HepG2 (cell line): ENCODE measurements around the gene SRSF3. TPM values are rescaled to one million over a fixed set of nuclear protein-coding genes. Genes with fewer than 3 reads are reported as not detected.

Experiments used
- MIXL1 ChIP-seq: IDR thresholded peaks from 2 replicates; pipeline ENCODE4 v1.6.1; 2016
- MXD4 ChIP-seq: IDR thresholded peaks from 2 replicates; pipeline ENCODE4 v1.6.1; 2016; ENCODE audit warnings: mild to moderate bottlenecking, missing biosample characterization, missing genetic modification reagents
- NKX3-1 ChIP-seq: sonication (generic); formaldehyde crosslinking; IDR thresholded peaks from 2 replicates; pipeline ENCODE4 v1.5.0; 2020; ENCODE audit warnings: missing genetic modification reagents
- ZIK1 ChIP-seq: sonication (generic); formaldehyde crosslinking; IDR thresholded peaks from 2 replicates; pipeline ENCODE4 v1.5.0; 2020; ENCODE audit warnings: mild to moderate bottlenecking, low read depth, missing genetic modification reagents, borderline replicate concordance
- ZNF333 ChIP-seq: sonication (generic); formaldehyde crosslinking; IDR thresholded peaks from 2 replicates; pipeline ENCODE4 v1.4.0; 2020; ENCODE audit warnings: mild to moderate bottlenecking, missing genetic modification reagents, borderline replicate concordance
- ZNF614 ChIP-seq: IDR thresholded peaks from 2 replicates; pipeline ENCODE4 v1.6.1; 2018; ENCODE audit warnings: missing biosample characterization, missing genetic modification reagents, inconsistent platforms, borderline replicate concordance
- ZNF629 ChIP-seq: sonication (generic); formaldehyde crosslinking; conservative IDR thresholded peaks from 2 replicates; pipeline ENCODE4 v1.5.0; 2020; ENCODE audit warnings: missing genetic modification reagents
- ZNF720 ChIP-seq: sonication (generic); formaldehyde crosslinking; IDR thresholded peaks from 2 replicates; pipeline ENCODE4 v1.4.0; 2020; ENCODE audit warnings: missing genetic modification reagents
- ZNF891 ChIP-seq: sonication (generic); formaldehyde crosslinking; IDR thresholded peaks from 2 replicates; pipeline ENCODE4 v1.5.0; 2020; ENCODE audit warnings: mild to moderate bottlenecking, missing genetic modification reagents
- polyA plus RNA-seq, 8 experiments: library from polyadenylated mRNA; depleted of rRNA in 3 of 8; stranded (reverse) in 7 of 8; unstranded in 1 of 8; fragments of >200 nt; fragmentation: Illumina TruSeq in 4 of 8; extraction: Trizol in 4 of 8; gene quantifications; 2 replicates each; pipeline versions ENCODE4 v1.2.1 to v1.2.3, GENCODE V29; 2011 to 2016; ENCODE audit warnings: low read depth in 4 of 8, missing spikeins in 1 of 8, mixed read lengths in 1 of 8; ENCODE audit not compliant: insufficient read depth in 1 of 8
- total RNA-seq, 5 experiments: library from RNA; depleted of rRNA; stranded (reverse); fragments of >200 nt; fragmentation: Illumina TruSeq; extraction: Trizol; gene quantifications; 2 replicates each; pipeline ENCODE4 v1.2.3, GENCODE V29; 2016; ENCODE audit warnings: low read depth in 1 of 5
- TF ChIP-seq, protein P1 (sequence below): sonication (generic); formaldehyde crosslinking; IDR thresholded peaks from 2 replicates; pipeline ENCODE4 v1.4.0; 2020; ENCODE audit warnings: mild to moderate bottlenecking, low read depth, missing genetic modification reagents
- TF ChIP-seq, protein P2 (sequence below): sonication (generic); formaldehyde crosslinking; IDR thresholded peaks from 2 replicates; pipeline ENCODE4 v1.5.0; 2020; ENCODE audit warnings: mild to moderate bottlenecking, missing genetic modification reagents
- TF ChIP-seq, protein P3 (sequence below): sonication (generic); formaldehyde crosslinking; IDR thresholded peaks from 2 replicates; pipeline ENCODE4 v1.8.1; 2023; ENCODE audit warnings: mild to moderate bottlenecking, missing genetic modification reagents
- TF ChIP-seq, protein P4 (sequence below): sonication (generic); formaldehyde crosslinking; conservative IDR thresholded peaks from 2 replicates; pipeline ENCODE4 v1.4.0; 2020; ENCODE audit warnings: missing genetic modification reagents
- TF ChIP-seq, protein P5 (sequence below), 2 experiments: fragments of 450-650 bp in 1 of 2; sonication (generic) in 1 of 2; formaldehyde crosslinking; IDR thresholded peaks; 2 replicates each; pipeline versions ENCODE4 v1.5.0 to v1.8.0; 2020 to 2022; ENCODE audit warnings: mild to moderate bottlenecking in 1 of 2, missing genetic modification reagents in 1 of 2
- TF ChIP-seq, protein P6 (sequence below): sonication (generic); formaldehyde crosslinking; IDR thresholded peaks from 2 replicates; pipeline ENCODE4 v1.8.0; 2022; ENCODE audit warnings: missing genetic modification reagents, mild to moderate bottlenecking, moderate library complexity, borderline replicate concordance

The SRSF3 gene
- total and polyA plus RNA-seq, 2 of the 13 experiments (the other 11 are each of a cell fraction or from before 2014, with no cell fraction given): 206 to 684 TPM

DNA sequence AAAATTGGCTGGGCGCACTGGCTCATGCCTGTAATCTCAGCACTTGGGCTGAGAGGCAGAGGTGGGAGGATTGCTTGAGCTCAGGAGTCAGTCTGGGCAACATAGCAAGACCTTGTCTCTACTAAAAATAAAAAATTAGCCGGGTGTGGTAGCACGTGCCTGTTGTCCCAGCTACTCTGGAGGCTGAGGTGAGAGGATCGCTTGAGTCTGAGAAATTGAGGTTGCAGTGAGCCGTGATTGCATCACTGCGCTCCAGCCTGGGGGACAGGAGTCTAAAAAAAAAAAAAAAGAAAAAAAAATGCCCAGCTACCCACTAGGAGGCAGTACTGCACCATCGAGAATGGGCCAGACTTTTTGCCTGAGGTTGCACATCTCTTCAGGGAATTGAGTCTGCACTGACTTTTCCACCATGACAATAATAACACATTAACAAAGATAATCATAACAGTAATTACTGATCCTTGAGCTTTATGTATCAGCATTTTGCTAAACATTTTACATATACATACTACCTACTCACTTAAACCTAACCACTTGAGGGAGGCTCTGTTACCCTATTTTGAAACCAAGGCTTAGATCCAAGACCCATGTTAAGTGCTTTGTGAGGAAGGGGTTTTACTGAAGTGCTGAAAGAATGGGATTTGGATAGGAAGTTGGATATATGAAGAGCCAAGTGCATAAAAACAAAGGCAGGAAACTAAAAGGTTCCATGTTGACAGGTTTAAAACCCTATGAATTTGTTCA lies 21.0 kb downstream of the SRSF3 start (continued):
- TF ChIP-seq ZNF629: no peak
- no peak for TF ChIP-seq ZNF720
- no peak for TF ChIP-seq ZIK1 (CRISPR knock-in tag)
- TF ChIP-seq, protein P1, sequence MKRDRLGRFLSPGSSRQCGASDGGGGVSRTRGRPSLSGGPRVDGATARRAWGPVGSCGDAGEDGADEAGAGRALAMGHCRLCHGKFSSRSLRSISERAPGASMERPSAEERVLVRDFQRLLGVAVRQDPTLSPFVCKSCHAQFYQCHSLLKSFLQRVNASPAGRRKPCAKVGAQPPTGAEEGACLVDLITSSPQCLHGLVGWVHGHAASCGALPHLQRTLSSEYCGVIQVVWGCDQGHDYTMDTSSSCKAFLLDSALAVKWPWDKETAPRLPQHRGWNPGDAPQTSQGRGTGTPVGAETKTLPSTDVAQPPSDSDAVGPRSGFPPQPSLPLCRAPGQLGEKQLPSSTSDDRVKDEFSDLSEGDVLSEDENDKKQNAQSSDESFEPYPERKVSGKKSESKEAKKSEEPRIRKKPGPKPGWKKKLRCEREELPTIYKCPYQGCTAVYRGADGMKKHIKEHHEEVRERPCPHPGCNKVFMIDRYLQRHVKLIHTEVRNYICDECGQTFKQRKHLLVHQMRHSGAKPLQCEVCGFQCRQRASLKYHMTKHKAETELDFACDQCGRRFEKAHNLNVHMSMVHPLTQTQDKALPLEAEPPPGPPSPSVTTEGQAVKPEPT (CRISPR knock-in tag): no peak
- TF ChIP-seq ZNF614 (CRISPR knock-in tag): 0 out of 2 replicates have a peak, but pooled peaks have one; percentile 37
- TF ChIP-seq ZNF333 (CRISPR knock-in tag): no peak
- no peak for TF ChIP-seq ZNF891 (CRISPR knock-in tag)
- TF ChIP-seq, protein P2, sequence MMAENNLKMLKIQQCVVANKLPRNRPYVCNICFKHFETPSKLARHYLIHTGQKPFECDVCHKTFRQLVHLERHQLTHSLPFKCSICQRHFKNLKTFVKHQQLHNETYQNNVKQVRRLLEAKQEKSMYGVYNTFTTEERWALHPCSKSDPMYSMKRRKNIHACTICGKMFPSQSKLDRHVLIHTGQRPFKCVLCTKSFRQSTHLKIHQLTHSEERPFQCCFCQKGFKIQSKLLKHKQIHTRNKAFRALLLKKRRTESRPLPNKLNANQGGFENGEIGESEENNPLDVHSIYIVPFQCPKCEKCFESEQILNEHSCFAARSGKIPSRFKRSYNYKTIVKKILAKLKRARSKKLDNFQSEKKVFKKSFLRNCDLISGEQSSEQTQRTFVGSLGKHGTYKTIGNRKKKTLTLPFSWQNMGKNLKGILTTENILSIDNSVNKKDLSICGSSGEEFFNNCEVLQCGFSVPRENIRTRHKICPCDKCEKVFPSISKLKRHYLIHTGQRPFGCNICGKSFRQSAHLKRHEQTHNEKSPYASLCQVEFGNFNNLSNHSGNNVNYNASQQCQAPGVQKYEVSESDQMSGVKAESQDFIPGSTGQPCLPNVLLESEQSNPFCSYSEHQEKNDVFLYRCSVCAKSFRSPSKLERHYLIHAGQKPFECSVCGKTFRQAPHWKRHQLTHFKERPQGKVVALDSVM (CRISPR knock-in tag): peak; percentile 92
- TF ChIP-seq, protein P3, sequence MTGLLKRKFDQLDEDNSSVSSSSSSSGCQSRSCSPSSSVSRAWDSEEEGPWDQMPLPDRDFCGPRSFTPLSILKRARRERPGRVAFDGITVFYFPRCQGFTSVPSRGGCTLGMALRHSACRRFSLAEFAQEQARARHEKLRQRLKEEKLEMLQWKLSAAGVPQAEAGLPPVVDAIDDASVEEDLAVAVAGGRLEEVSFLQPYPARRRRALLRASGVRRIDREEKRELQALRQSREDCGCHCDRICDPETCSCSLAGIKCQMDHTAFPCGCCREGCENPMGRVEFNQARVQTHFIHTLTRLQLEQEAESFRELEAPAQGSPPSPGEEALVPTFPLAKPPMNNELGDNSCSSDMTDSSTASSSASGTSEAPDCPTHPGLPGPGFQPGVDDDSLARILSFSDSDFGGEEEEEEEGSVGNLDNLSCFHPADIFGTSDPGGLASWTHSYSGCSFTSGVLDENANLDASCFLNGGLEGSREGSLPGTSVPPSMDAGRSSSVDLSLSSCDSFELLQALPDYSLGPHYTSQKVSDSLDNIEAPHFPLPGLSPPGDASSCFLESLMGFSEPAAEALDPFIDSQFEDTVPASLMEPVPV: no peak
- TF ChIP-seq, protein P4, sequence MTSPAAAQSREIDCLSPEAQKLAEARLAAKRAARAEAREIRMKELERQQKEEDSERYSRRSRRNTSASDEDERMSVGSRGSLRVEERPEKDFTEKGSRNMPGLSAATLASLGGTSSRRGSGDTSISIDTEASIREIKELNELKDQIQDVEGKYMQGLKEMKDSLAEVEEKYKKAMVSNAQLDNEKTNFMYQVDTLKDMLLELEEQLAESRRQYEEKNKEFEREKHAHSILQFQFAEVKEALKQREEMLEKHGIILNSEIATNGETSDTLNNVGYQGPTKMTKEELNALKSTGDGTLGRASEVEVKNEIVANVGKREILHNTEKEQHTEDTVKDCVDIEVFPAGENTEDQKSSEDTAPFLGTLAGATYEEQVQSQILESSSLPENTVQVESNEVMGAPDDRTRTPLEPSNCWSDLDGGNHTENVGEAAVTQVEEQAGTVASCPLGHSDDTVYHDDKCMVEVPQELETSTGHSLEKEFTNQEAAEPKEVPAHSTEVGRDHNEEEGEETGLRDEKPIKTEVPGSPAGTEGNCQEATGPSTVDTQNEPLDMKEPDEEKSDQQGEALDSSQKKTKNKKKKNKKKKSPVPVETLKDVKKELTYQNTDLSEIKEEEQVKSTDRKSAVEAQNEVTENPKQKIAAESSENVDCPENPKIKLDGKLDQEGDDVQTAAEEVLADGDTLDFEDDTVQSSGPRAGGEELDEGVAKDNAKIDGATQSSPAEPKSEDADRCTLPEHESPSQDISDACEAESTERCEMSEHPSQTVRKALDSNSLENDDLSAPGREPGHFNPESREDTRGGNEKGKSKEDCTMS: no peak
- TF ChIP-seq, protein P5, sequence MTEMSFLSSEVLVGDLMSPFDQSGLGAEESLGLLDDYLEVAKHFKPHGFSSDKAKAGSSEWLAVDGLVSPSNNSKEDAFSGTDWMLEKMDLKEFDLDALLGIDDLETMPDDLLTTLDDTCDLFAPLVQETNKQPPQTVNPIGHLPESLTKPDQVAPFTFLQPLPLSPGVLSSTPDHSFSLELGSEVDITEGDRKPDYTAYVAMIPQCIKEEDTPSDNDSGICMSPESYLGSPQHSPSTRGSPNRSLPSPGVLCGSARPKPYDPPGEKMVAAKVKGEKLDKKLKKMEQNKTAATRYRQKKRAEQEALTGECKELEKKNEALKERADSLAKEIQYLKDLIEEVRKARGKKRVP (CRISPR knock-in tag; IDR thresholded peaks at IDR 0.05): peak in 1 of 2 experiments; percentile 63; a peak in 2 of 4 replicates
- 0 out of 2 replicates have a peak, but pooled peaks have one; percentile 32 for TF ChIP-seq MXD4 (CRISPR knock-in tag)
- 0 out of 2 replicates have a peak, but pooled peaks have one; percentile 33 for TF ChIP-seq MIXL1 (CRISPR knock-in tag)
- TF ChIP-seq NKX3-1 (CRISPR knock-in tag): no peak
- TF ChIP-seq, protein P6, sequence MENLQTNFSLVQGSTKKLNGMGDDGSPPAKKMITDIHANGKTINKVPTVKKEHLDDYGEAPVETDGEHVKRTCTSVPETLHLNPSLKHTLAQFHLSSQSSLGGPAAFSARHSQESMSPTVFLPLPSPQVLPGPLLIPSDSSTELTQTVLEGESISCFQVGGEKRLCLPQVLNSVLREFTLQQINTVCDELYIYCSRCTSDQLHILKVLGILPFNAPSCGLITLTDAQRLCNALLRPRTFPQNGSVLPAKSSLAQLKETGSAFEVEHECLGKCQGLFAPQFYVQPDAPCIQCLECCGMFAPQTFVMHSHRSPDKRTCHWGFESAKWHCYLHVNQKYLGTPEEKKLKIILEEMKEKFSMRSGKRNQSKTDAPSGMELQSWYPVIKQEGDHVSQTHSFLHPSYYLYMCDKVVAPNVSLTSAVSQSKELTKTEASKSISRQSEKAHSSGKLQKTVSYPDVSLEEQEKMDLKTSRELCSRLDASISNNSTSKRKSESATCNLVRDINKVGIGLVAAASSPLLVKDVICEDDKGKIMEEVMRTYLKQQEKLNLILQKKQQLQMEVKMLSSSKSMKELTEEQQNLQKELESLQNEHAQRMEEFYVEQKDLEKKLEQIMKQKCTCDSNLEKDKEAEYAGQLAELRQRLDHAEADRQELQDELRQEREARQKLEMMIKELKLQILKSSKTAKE (CRISPR knock-in tag): no peak
